ENCODE results near the gene ZNF69. TPM values are rescaled to one million over a fixed set of nuclear protein-coding genes. Genes with fewer than 3 reads are reported as not detected.

Gene ZNF69
- total and polyA plus RNA-seq, 2 experiments from 2014 or later = 13.8 to 51.7 TPM

DNA sequence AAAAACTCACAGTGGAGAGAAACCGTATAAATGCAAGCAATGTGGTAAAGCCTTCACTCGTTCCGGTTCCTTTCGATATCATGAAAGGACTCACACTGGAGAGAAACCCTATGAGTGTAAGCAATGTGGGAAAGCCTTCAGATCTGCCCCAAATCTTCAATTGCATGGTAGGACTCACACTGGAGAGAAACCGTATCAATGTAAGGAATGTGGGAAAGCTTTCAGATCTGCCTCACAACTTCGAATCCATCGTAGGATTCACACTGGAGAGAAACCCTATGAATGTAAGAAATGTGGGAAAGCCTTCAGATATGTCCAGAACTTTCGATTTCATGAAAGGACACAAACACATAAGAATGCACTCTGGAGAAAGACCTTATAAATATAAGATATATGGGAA lies 19.4 kb upstream of the ZNF69 start:
- DNase-seq (ENCODE audit: low spot score) = no peak
- TF ChIP-seq EZH2 (IDR thresholded peaks at IDR 0.05; ENCODE audit: borderline replicate concordance) (no peak), CTCF (IDR thresholded peaks at IDR 0.05; ENCODE audit: poor library complexity) (no peak), EZH2phosphoT487 (IDR thresholded peaks at IDR 0.05; ENCODE audit: low read depth, severe bottlenecking, unreplicated experiment) (no peak)
- H3K79me2 ChIP-seq = no peaks in the 10 kb centered on the region
- H3K27ac ChIP-seq = no peak overlapping the region
- H3K9me3 ChIP-seq (ENCODE audit: low read depth) = peaks cover 30% of the 10 kb centered on the region
- H3K4me1 ChIP-seq (ENCODE audit: insufficient read depth) = no peaks in the 10 kb centered on the region
- H4K20me1 ChIP-seq (ENCODE audit: insufficient read depth, poor library complexity, severe bottlenecking) = no peaks in the 10 kb centered on the region
- peaks cover 6% of the 10 kb centered on the region for H3K36me3 ChIP-seq (replicated peaks; ENCODE audit: insufficient read depth, low read depth)
- H3K9me2 ChIP-seq (replicated peaks; ENCODE audit: insufficient read depth) = no peaks in the 10 kb centered on the region
- H2AFZ ChIP-seq = no peak overlapping the region
- H3K27me3 ChIP-seq = no peaks in the 10 kb centered on the region
- H3K4me2 ChIP-seq = no peak overlapping the region
- 91% methylated on average over 8 of the region's 8 CpGs for WGBS (ENCODE audit: low lambda C conversion rate, missing lambda C conversion rate)
- no peak overlapping the region for H3K4me3 ChIP-seq

- no peak overlapping the region for H3K27ac ChIP-seq
- no peaks in the 10 kb centered on the region for H3K79me2 ChIP-seq
- H3K36me3 ChIP-seq (replicated peaks; ENCODE audit: insufficient read depth, low read depth) = peaks cover 2% of the 10 kb centered on the region
- H4K20me1 ChIP-seq (ENCODE audit: insufficient read depth, poor library complexity, severe bottlenecking) = no peaks in the 10 kb centered on the region
- no peaks in the 10 kb centered on the region for H3K4me1 ChIP-seq (ENCODE audit: insufficient read depth)
- no peaks in the 10 kb centered on the region for H3K9me2 ChIP-seq (replicated peaks; ENCODE audit: insufficient read depth)
- no peak for DNase-seq (ENCODE audit: low spot score)
- H3K27me3 ChIP-seq = no peaks in the 10 kb centered on the region
- H3K9me3 ChIP-seq (ENCODE audit: low read depth) = peaks cover 20% of the 10 kb centered on the region
- no peak overlapping the region for H3K4me2 ChIP-seq
- TF ChIP-seq CTCF (IDR thresholded peaks at IDR 0.05; ENCODE audit: poor library complexity) (no peak), EZH2phosphoT487 (IDR thresholded peaks at IDR 0.05; ENCODE audit: low read depth, severe bottlenecking, unreplicated experiment) (no peak), EZH2 (IDR thresholded peaks at IDR 0.05; ENCODE audit: borderline replicate concordance) (no peak)
- WGBS (ENCODE audit: low lambda C conversion rate, missing lambda C conversion rate) = 86% methylated on average over 9 of the region's 9 CpGs
- no peak overlapping the region for H3K4me3 ChIP-seq
- no peak overlapping the region for H2AFZ ChIP-seq
Measured at GRCh38 chr19:11872624-11873023, 15.0 kb upstream of the ZNF69 start.

GRCh38 chr19:11873762-11874161 lies 13.8 kb upstream of the ZNF69 start:
- TF ChIP-seq EZH2phosphoT487 (IDR thresholded peaks at IDR 0.05; ENCODE audit: low read depth, severe bottlenecking, unreplicated experiment) (no peak), CTCF (IDR thresholded peaks at IDR 0.05; ENCODE audit: poor library complexity) (no peak), EZH2 (IDR thresholded peaks at IDR 0.05; ENCODE audit: borderline replicate concordance) (no peak)
- no peaks in the 10 kb centered on the region for H3K36me3 ChIP-seq (replicated peaks; ENCODE audit: insufficient read depth, low read depth)
- 65% methylated on average over 1 of the region's 1 CpG for WGBS (ENCODE audit: low lambda C conversion rate, missing lambda C conversion rate)

More at GRCh38 chr19:11873762-11874161, 13.8 kb upstream of the ZNF69 start:
- Histone ChIP-seq H3K4me1 (ENCODE audit: insufficient read depth) (no peaks in the 10 kb centered on the region), H3K9me2 (replicated peaks; ENCODE audit: insufficient read depth) (no peaks in the 10 kb centered on the region), H3K79me2 (no peaks in the 10 kb centered on the region), H3K9me3 (ENCODE audit: low read depth) (peaks cover 9% of the 10 kb centered on the region), H3K4me2 (no peak overlapping the region), H3K27me3 (no peaks in the 10 kb centered on the region), H3K27ac (no peak overlapping the region), H4K20me1 (ENCODE audit: insufficient read depth, poor library complexity, severe bottlenecking) (no peaks in the 10 kb centered on the region), H3K4me3 (no peak overlapping the region), H2AFZ (no peak overlapping the region)
- no peak for DNase-seq (ENCODE audit: low spot score)

Data from hepatocyte (in vitro differentiated cells).